ENCODE results near the gene FN1. TPM values are rescaled to one million over a fixed set of nuclear protein-coding genes. Genes with fewer than 3 reads are reported as not detected.

FN1 gene
- polyA plus RNA-seq, 3 donors, result 430 to 589 (median 538) TPM

Other genes starting within 250 kb of the FN1 start
- gene ATIC, start 124.0 kb downstream of the FN1 start, polyA plus RNA-seq (ENCODE audit: insufficient read length in 3 of 3), result 100 to 1,000 TPM; 152 to 160 (median 158) TPM

Measured in right renal cortex interstitium (tissue), 3 donors.